Measurements from ENCODE around the gene RERE.

DNA sequence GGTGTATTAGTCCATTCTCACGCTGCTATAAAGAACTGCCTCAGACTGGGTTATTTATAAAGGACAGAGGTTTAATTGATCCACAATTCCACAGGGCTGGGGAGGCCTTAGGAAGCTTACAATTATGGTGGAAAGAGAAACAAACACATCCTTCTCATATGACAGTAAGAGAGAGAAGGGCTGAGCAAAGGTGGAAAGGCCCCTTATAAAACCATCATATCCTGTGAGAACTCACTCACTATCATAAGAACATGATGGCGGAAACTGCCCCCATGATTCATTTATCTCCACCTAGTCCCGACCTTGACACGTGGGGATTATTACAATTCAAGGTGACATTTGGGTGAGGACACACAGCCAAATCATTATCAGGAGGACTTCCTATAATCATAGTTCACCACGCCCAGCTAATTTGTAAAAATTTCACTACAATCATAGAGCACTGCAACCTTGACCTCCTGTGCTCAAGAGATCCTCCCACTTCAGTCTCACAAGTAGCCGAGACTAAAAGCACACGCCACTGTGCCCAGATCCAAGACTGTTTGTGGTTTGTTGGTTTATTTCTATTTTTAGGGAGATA is 164.9 kb downstream of the RERE start:
- TF ChIP-seq TEAD4 (IDR thresholded peaks at IDR 0.05; ENCODE audit: borderline replicate concordance, insufficient read depth) (no peak), POLR2AphosphoS5 (IDR thresholded peaks at IDR 0.05; ENCODE audit: low read depth, low read length) (no peak)
- TF ChIP-seq, protein P1, sequence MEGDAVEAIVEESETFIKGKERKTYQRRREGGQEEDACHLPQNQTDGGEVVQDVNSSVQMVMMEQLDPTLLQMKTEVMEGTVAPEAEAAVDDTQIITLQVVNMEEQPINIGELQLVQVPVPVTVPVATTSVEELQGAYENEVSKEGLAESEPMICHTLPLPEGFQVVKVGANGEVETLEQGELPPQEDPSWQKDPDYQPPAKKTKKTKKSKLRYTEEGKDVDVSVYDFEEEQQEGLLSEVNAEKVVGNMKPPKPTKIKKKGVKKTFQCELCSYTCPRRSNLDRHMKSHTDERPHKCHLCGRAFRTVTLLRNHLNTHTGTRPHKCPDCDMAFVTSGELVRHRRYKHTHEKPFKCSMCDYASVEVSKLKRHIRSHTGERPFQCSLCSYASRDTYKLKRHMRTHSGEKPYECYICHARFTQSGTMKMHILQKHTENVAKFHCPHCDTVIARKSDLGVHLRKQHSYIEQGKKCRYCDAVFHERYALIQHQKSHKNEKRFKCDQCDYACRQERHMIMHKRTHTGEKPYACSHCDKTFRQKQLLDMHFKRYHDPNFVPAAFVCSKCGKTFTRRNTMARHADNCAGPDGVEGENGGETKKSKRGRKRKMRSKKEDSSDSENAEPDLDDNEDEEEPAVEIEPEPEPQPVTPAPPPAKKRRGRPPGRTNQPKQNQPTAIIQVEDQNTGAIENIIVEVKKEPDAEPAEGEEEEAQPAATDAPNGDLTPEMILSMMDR (IDR thresholded peaks at IDR 0.05) = no peak

All from SK-N-SH (cell line).